Measurements from ENCODE around the gene PTPRZ1. TPM values are rescaled to one million over a fixed set of nuclear protein-coding genes. Genes with fewer than 3 reads are reported as not detected.

PTPRZ1 gene
- total and polyA plus RNA-seq, 2 donors from 2014 or later: 0.17 to 0.98 TPM

- H3K36me3 ChIP-seq (ENCODE audit: control insufficient read depth in 2 of 3, insufficient read depth in 3 of 3, low read length in 3 of 3): no peaks in the 10 kb centered on the region
- intact Hi-C loops (cut with DNase I): no loop called here
- TF ChIP-seq, protein P1, sequence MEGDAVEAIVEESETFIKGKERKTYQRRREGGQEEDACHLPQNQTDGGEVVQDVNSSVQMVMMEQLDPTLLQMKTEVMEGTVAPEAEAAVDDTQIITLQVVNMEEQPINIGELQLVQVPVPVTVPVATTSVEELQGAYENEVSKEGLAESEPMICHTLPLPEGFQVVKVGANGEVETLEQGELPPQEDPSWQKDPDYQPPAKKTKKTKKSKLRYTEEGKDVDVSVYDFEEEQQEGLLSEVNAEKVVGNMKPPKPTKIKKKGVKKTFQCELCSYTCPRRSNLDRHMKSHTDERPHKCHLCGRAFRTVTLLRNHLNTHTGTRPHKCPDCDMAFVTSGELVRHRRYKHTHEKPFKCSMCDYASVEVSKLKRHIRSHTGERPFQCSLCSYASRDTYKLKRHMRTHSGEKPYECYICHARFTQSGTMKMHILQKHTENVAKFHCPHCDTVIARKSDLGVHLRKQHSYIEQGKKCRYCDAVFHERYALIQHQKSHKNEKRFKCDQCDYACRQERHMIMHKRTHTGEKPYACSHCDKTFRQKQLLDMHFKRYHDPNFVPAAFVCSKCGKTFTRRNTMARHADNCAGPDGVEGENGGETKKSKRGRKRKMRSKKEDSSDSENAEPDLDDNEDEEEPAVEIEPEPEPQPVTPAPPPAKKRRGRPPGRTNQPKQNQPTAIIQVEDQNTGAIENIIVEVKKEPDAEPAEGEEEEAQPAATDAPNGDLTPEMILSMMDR (IDR thresholded peaks at IDR 0.05; ENCODE audit: borderline replicate concordance, extremely low read depth, insufficient read depth): no peak
- no peaks in the 10 kb centered on the region for H3K9me3 ChIP-seq (ENCODE audit: control insufficient read depth in 2 of 3, insufficient read depth in 1 of 3, low read length in 3 of 3)
- H3K4me3 ChIP-seq (ENCODE audit: low read length in 3 of 3): no peak overlapping the region
- no peaks in the 10 kb centered on the region for H3K4me1 ChIP-seq (ENCODE audit: control insufficient read depth in 2 of 3, insufficient read depth in 2 of 3, low read depth in 1 of 3, low read length in 3 of 3)
- no peak overlapping the region for H3K27ac ChIP-seq (ENCODE audit: low read depth in 2 of 2, low read length in 2 of 2)
- H3K27me3 ChIP-seq (ENCODE audit: control insufficient read depth, insufficient read depth, low read length): no peaks in the 10 kb centered on the region
- FAIRE-seq (no peak), DNase-seq (no peak)
- no peak overlapping the region for H3K9ac ChIP-seq (ENCODE audit: low read length in 3 of 3)
Observed at GRCh38 chr7:122040147-122040546, 167.2 kb downstream of the PTPRZ1 start.

DNA sequence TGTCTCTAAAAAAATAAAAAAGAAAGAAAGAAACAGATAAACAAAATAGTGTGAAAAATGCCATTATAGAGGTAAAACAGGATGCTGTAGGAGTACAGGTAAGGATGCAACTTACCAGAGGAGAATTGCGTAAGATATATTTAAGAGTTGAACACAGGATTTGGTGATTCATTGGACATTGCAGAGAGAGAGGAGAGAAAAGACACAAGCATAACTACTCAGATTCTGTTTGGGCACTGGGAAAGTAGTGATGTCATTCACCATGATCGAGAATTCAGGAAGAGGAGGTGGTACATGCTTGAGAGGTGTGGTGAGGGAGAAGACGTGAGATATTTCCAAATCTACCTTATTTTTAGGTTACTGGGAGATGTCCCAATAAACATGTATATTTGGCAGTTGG, 173.4 kb downstream of the PTPRZ1 start:
- H3K36me3 ChIP-seq (ENCODE audit: control insufficient read depth in 2 of 3, insufficient read depth in 3 of 3, low read length in 3 of 3): no peaks in the 10 kb centered on the region
- H3K4me1 ChIP-seq (ENCODE audit: control insufficient read depth in 2 of 3, insufficient read depth in 2 of 3, low read depth in 1 of 3, low read length in 3 of 3): no peaks in the 10 kb centered on the region
- DNase-seq (no peak), FAIRE-seq (no peak)
- intact Hi-C loops (cut with DNase I): no loop called here
- no peak overlapping the region for H3K4me3 ChIP-seq (ENCODE audit: low read length in 3 of 3)
- no peaks in the 10 kb centered on the region for H3K27me3 ChIP-seq (ENCODE audit: control insufficient read depth, insufficient read depth, low read length)
- TF ChIP-seq, protein P1 (IDR thresholded peaks at IDR 0.05; ENCODE audit: borderline replicate concordance, extremely low read depth, insufficient read depth): no peak
- no peaks in the 10 kb centered on the region for H3K9me3 ChIP-seq (ENCODE audit: control insufficient read depth in 2 of 3, insufficient read depth in 1 of 3, low read length in 3 of 3)
- no peak overlapping the region for H3K9ac ChIP-seq (ENCODE audit: low read length in 3 of 3)
- H3K27ac ChIP-seq (ENCODE audit: low read depth in 2 of 2, low read length in 2 of 2): no peak overlapping the region

- H3K4me1 ChIP-seq (ENCODE audit: control insufficient read depth in 2 of 3, insufficient read depth in 2 of 3, low read depth in 1 of 3, low read length in 3 of 3): no peaks in the 10 kb centered on the region
- no peaks in the 10 kb centered on the region for H3K36me3 ChIP-seq (ENCODE audit: control insufficient read depth in 2 of 3, insufficient read depth in 3 of 3, low read length in 3 of 3)
- H3K4me3 ChIP-seq (ENCODE audit: low read length in 3 of 3): no peak overlapping the region
- H3K9ac ChIP-seq (ENCODE audit: low read length in 3 of 3): no peak overlapping the region
- no peaks in the 10 kb centered on the region for H3K9me3 ChIP-seq (ENCODE audit: control insufficient read depth in 2 of 3, insufficient read depth in 1 of 3, low read length in 3 of 3)
- no peak for FAIRE-seq
- no peak for DNase-seq
- H3K27me3 ChIP-seq (ENCODE audit: control insufficient read depth, insufficient read depth, low read length): no peaks in the 10 kb centered on the region
- H3K27ac ChIP-seq (ENCODE audit: low read depth in 2 of 2, low read length in 2 of 2): no peak overlapping the region
- TF ChIP-seq, protein P1 (IDR thresholded peaks at IDR 0.05; ENCODE audit: borderline replicate concordance, extremely low read depth, insufficient read depth): no peak
- intact Hi-C loops (cut with DNase I): no loop called here
Observed at GRCh38 chr7:122054393-122054792, 181.4 kb downstream of the PTPRZ1 start.

- Histone ChIP-seq H3K4me3 (ENCODE audit: low read length in 3 of 3) (no peak overlapping the region), H3K9ac (ENCODE audit: low read length in 3 of 3) (no peak overlapping the region), H3K27me3 (ENCODE audit: control insufficient read depth, insufficient read depth, low read length) (no peaks in the 10 kb centered on the region), H3K4me1 (ENCODE audit: control insufficient read depth in 2 of 3, insufficient read depth in 2 of 3, low read depth in 1 of 3, low read length in 3 of 3) (no peaks in the 10 kb centered on the region), H3K9me3 (ENCODE audit: control insufficient read depth in 2 of 3, insufficient read depth in 1 of 3, low read length in 3 of 3) (no peaks in the 10 kb centered on the region), H3K27ac (ENCODE audit: low read depth in 2 of 2, low read length in 2 of 2) (no peak overlapping the region), H3K36me3 (ENCODE audit: control insufficient read depth in 2 of 3, insufficient read depth in 3 of 3, low read length in 3 of 3) (no peaks in the 10 kb centered on the region)
- intact Hi-C loops (cut with DNase I): no loop called here
- TF ChIP-seq, protein P1 (IDR thresholded peaks at IDR 0.05; ENCODE audit: borderline replicate concordance, extremely low read depth, insufficient read depth): no peak
- no peak for FAIRE-seq
- no peak for DNase-seq
Observed at GRCh38 chr7:122055073-122055472, 182.1 kb downstream of the PTPRZ1 start.

Data from kidney (tissue), 14 donors.